ENCODE data around the gene AK9. TPM values are rescaled to one million over a fixed set of nuclear protein-coding genes. Genes with fewer than 3 reads are reported as not detected.
A peak's percentile ranks its signal among the peaks of the same experiment; 100 is the strongest.

Gene AK9
- total and polyA plus RNA-seq, 10 of the 15 experiments (the other 5 are each of a cell fraction or from before 2014, with no cell fraction given), result 2.1 to 7.4 (median 4.2) TPM

DNA sequence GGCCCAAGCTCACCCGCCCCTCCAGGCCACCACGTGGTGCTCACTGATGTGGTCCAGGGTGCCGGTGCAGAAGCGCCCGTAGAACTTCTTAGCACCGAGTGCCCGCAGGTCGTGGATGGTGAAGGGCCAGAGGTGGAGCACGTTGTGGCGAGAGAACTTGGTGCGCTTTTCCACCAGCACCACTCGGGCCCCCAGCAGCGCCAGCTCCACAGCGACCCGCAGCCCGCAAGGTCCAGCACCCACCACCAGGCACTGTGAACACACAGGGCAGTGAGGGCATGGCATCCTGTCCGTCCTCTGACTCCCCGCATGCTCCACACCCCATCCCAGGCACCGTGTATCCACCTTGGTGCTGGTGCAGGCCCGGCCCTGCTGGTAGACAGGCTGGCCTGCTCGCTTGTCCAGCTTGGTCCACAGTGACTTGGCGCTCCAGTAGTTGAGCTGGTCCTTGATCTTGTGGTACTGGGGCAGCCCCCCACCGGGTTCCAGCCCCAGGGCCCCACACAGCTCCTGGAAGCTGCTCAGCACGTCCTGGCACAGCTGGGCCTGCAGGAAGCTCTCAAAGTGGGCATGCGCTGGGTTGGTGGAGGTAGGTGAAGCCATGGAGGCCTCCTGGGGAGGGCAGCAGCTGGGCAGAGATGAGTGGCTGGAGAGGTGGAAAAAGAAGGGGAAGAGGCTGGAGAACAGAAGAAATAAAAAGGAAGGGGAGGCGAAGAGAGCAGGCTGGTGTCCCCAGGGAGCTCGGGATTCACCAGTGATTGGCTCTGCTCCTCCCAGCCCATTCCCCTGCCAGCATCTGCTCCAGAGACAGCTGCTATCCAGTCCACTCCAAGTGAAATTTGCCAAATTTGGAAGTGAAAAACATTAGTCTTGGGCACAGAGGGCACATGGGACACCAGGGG, 237.2 kb downstream of the AK9 start:
- H3K27me3 ChIP-seq (replicated peaks in 1 of 2; ENCODE audit: control insufficient read depth in 2 of 2, insufficient read depth in 2 of 2, low read length in 1 of 2), result no peaks in the 10 kb centered on the region
- FAIRE-seq (no peak), DNase-seq (ENCODE audit: low read depth, low spot score) (no peak), ATAC-seq (no peak)
- peak overlapping the region; percentile 91 for H3K9ac ChIP-seq (ENCODE audit: control insufficient read depth, insufficient read depth, low read length)
- H3K9me3 ChIP-seq (replicated peaks; ENCODE audit: control insufficient read depth, insufficient read depth, low read length), result no peaks in the 10 kb centered on the region
- TF ChIP-seq HDGF (IDR thresholded peaks at IDR 0.05), result peak; percentile 37; the same call in 1 of the 2 replicates
- TF ChIP-seq, protein P1, sequence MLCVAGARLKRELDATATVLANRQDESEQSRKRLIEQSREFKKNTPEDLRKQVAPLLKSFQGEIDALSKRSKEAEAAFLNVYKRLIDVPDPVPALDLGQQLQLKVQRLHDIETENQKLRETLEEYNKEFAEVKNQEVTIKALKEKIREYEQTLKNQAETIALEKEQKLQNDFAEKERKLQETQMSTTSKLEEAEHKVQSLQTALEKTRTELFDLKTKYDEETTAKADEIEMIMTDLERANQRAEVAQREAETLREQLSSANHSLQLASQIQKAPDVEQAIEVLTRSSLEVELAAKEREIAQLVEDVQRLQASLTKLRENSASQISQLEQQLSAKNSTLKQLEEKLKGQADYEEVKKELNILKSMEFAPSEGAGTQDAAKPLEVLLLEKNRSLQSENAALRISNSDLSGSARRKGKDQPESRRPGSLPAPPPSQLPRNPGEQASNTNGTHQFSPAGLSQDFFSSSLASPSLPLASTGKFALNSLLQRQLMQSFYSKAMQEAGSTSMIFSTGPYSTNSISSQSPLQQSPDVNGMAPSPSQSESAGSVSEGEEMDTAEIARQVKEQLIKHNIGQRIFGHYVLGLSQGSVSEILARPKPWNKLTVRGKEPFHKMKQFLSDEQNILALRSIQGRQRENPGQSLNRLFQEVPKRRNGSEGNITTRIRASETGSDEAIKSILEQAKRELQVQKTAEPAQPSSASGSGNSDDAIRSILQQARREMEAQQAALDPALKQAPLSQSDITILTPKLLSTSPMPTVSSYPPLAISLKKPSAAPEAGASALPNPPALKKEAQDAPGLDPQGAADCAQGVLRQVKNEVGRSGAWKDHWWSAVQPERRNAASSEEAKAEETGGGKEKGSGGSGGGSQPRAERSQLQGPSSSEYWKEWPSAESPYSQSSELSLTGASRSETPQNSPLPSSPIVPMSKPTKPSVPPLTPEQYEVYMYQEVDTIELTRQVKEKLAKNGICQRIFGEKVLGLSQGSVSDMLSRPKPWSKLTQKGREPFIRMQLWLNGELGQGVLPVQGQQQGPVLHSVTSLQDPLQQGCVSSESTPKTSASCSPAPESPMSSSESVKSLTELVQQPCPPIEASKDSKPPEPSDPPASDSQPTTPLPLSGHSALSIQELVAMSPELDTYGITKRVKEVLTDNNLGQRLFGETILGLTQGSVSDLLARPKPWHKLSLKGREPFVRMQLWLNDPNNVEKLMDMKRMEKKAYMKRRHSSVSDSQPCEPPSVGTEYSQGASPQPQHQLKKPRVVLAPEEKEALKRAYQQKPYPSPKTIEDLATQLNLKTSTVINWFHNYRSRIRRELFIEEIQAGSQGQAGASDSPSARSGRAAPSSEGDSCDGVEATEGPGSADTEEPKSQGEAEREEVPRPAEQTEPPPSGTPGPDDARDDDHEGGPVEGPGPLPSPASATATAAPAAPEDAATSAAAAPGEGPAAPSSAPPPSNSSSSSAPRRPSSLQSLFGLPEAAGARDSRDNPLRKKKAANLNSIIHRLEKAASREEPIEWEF (IDR thresholded peaks at IDR 0.05; ENCODE audit: insufficient replicate concordance, low read depth, low read length), result no peak
- peak; percentile 13; the same call in 1 of the 2 replicates for TF ChIP-seq IKZF1 (conservative IDR thresholded peaks at IDR 0.05)
- SMC1A ChIA-PET (ENCODE audit: uncharacterized antibody, unreplicated experiment), result interaction anchor here (1.1 to 10.1 kb wide), 6 partner anchors 11 to 71 kb away, joined by 3 to 148 read pairs (median 6); partner anchors contain the start of genes CD164, PPIL6, SMPD2 and ZBTB24
- peaks cover 48% of the 10 kb centered on the region for H3K79me2 ChIP-seq (ENCODE audit: control insufficient read depth, insufficient read depth, low read length)
- POLR2A ChIA-PET, result interaction anchor here (0.5 to 13.1 kb wide), 4 partner anchors 11 to 60 kb away, joined by 5 to 132 read pairs (median 40); partner anchors contain the start of genes PPIL6, SMPD2 and ZBTB24
- H4K20me1 ChIP-seq (ENCODE audit: control insufficient read depth, insufficient read depth), result no peaks in the 10 kb centered on the region
- CTCF ChIA-PET, result interaction anchor here (0.7 to 3.9 kb wide), 7 partner anchors 11 to 369 kb away, joined by 3 to 30 read pairs (median 7); no protein-coding TSS in a partner anchor
- WGBS (ENCODE audit: insufficient coverage, insufficient replicate concordance, low lambda C conversion rate, missing lambda C conversion rate), result 69% methylated on average over 22 of the region's 27 CpGs
- H3K27ac ChIP-seq (ENCODE audit: control insufficient read depth, insufficient read depth), result peak overlapping the region; percentile 98
- RAD21 ChIA-PET (ENCODE audit: unreplicated experiment), result interaction anchor here (0.6 to 10.1 kb wide), 8 partner anchors 9 to 77 kb away, joined by 3 to 97 read pairs (median 4); partner anchors contain the start of genes CD164, PPIL6, SMPD2 and ZBTB24
- 0 out of 2 replicates have a peak overlapping the region, but pooled peaks have one; percentile 37 for H2AFZ ChIP-seq (ENCODE audit: control insufficient read depth, low read depth, low read length)
- in situ Hi-C loops (cut with MboI), result no loop called here
- peak overlapping the region; percentile 98 for H3K4me2 ChIP-seq (ENCODE audit: control insufficient read depth, insufficient read depth)
- intact Hi-C loops (cut with micrococcal nuclease; ENCODE audit: unreplicated experiment), result no loop called here
- H3K36me3 ChIP-seq (ENCODE audit: control insufficient read depth in 2 of 2, insufficient read depth in 2 of 2, low read length in 1 of 2), result peaks cover 3 to 10% of the 10 kb centered on the region in 2 experiments; a peak in 3 of 4 replicates
- H3K4me3 ChIP-seq, result peak overlapping the region; percentile 89
- peaks cover 48% of the 10 kb centered on the region for H3K4me1 ChIP-seq (ENCODE audit: control insufficient read depth, insufficient read depth, low read length)
- no TSS peak for BruUV-seq (replicated peaks)

Measured in GM12878 (cell line).